ENCODE measurements around the gene VAMP2.

The VAMP2 gene

GRCh38 chr17:8153957-8154607 is 8.7 kb downstream of the VAMP2 start:
- peak; percentile 39 for DNase-seq

GRCh38 chr17:8153525-8153956 is 9.2 kb downstream of the VAMP2 start:
- DNase-seq, result no peak

GRCh38 chr17:8153031-8153451 is 9.7 kb downstream of the VAMP2 start:
- no peak for DNase-seq

- peak; percentile 95 for DNase-seq
Observed at GRCh38 chr17:8152112-8152775, 10.5 kb downstream of the VAMP2 start, which contains the start of gene PER1. TSS of gene PER1 (minus strand) at chr17:8152404. CDS start at chr17:8150706, 1,698 bp downstream.

- peak; percentile 52 for DNase-seq
Observed at GRCh38 chr17:8151641-8152111, 11.1 kb downstream of the VAMP2 start.

GRCh38 chr17:8151120-8151640 is 11.6 kb downstream of the VAMP2 start:
- DNase-seq, result peak; percentile 69

- DNase-seq, result no peak
Observed at GRCh38 chr17:8150194-8151119, 12.3 kb downstream of the VAMP2 start.

GRCh38 chr17:8149419-8150193 is 13.1 kb downstream of the VAMP2 start:
- DNase-seq, result no peak

GRCh38 chr17:8148560-8148959 is 14.2 kb downstream of the VAMP2 start:
- DNase-seq, result no peak

- no peak for DNase-seq
Observed at GRCh38 chr17:8147805-8148404, 14.8 kb downstream of the VAMP2 start.

GRCh38 chr17:8147141-8147804 is 15.5 kb downstream of the VAMP2 start:
- no peak for DNase-seq

- no peak for DNase-seq
Observed at GRCh38 chr17:8146381-8147140, 16.2 kb downstream of the VAMP2 start.

- DNase-seq, result no peak
Observed at GRCh38 chr17:8145811-8146210, 16.9 kb downstream of the VAMP2 start.

GRCh38 chr17:8144401-8145231 is 18.1 kb downstream of the VAMP2 start:
- no peak for DNase-seq

GRCh38 chr17:8143581-8144400 is 19.0 kb downstream of the VAMP2 start:
- no peak for DNase-seq

- no peak for DNase-seq
Observed at GRCh38 chr17:8142887-8143580, 19.7 kb downstream of the VAMP2 start.

- no peak for DNase-seq
Observed at GRCh38 chr17:8142158-8142886, 20.4 kb downstream of the VAMP2 start.

All from NCI-H510A treated with DMSO at 0.1 percent for 48 hours (cell line).